Heart left ventricle (tissue), 13 donors: Measurements from ENCODE around the gene AKAP6.

Experiments used
- POLR2A ChIP-seq, 2 donors: fragments of 450-650 bp; IDR thresholded peaks; one replicate each; pipeline ENCODE4 v1.6.1; 2017; ENCODE audit warnings: antibody characterized with exemption in 2 of 2, mild to moderate bottlenecking in 2 of 2, moderate library complexity in 2 of 2
- TF ChIP-seq, protein P1 (sequence below), 12 donors: fragments of 200-600 bp; sonication (generic) in 4 of 12; IDR thresholded peaks; one replicate each; pipeline versions ENCODE4 v1.5.0 to v1.8.0; 2018 to 2022; ENCODE audit warnings: antibody characterized with exemption in 12 of 12, mild to moderate bottlenecking in 5 of 12
- donor health status: ischemic (EF 13 %, LVEDD 7.1; RV severe dilation, severe dysfunction).
- donor health status: DM: no; HTN: yes; CAD: no.
- donor health status: DM: no; HTN: no; CAD: no.
- donor health status: ischemic (EF 25% LVEDD 6.9; RV normal size, moderate dysfunction).
- donor health status: ischemic (EF 25% LVEDD 5.7; RV mildly dilated, moderate dysfunction).
- donor health status: ischemic (EF 35%, LVEDD 5.7; RV mildly dilated, moderate dysfunction).
- donor health status: nonischemic (EF 11% LVEDD 7.7; RV severe dilation, severe dysfunction).
- donor health status: DM: yes; HTN: yes; CAD: no.
- donor health status: PGD.
- donor health status: ischemic (EF 29% LVEDD 5.4; RV normal size, mild dysfunction).
- donor health status: nonischemic (EF 23%, LVEDD 6.1; RV moderate dilation, normal function).

DNA sequence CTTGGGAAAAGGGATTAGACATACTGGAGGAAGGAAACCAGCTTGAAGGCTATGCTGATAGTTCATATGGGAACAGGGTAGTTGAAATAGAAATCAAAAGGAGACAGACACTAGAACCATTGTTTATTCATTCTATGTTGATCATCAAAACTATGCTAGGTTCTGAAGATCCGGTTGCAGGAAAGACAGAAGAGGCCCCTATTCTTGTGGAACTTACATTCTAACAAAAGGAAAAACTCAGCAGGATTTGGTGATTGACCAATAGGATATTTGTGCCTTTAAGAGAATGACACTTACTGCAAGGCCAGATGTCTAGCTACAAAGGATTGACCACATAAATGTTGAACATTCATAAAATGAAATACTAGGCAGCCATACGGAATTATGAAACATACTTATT, 179.2 kb downstream of the AKAP6 start:
- TF ChIP-seq, protein P1, sequence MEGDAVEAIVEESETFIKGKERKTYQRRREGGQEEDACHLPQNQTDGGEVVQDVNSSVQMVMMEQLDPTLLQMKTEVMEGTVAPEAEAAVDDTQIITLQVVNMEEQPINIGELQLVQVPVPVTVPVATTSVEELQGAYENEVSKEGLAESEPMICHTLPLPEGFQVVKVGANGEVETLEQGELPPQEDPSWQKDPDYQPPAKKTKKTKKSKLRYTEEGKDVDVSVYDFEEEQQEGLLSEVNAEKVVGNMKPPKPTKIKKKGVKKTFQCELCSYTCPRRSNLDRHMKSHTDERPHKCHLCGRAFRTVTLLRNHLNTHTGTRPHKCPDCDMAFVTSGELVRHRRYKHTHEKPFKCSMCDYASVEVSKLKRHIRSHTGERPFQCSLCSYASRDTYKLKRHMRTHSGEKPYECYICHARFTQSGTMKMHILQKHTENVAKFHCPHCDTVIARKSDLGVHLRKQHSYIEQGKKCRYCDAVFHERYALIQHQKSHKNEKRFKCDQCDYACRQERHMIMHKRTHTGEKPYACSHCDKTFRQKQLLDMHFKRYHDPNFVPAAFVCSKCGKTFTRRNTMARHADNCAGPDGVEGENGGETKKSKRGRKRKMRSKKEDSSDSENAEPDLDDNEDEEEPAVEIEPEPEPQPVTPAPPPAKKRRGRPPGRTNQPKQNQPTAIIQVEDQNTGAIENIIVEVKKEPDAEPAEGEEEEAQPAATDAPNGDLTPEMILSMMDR (IDR thresholded peaks at IDR 0.05): no peak
- no peak for TF ChIP-seq POLR2A (IDR thresholded peaks at IDR 0.05)
